Panc1 (cell line): Measurements from ENCODE around the gene TMED10. TPM values are rescaled to one million over a fixed set of nuclear protein-coding genes. Genes with fewer than 3 reads are reported as not detected.
A peak's percentile ranks its signal among the peaks of the same experiment; 100 is the strongest.

ENCODE experiments used
- ATAC-seq: fragments of 200-7000 bp; cut with Tn5 transposase; 2 replicates; pipeline ENCODE4 v1.9.1; 2020; ENCODE audit warnings: mild to moderate bottlenecking, moderate library complexity
- Bru-seq: library from RNA; stranded (reverse); fragments of 400-500 nt; gene quantifications from one replicate; lab custom pipeline; 2021; lab: Mats Ljungman, UMichigan
- BruChase-seq, 2 experiments: library from RNA; stranded (reverse); fragments of 400-500 nt; gene quantifications; one replicate each; lab custom pipeline; 2021; lab: Mats Ljungman, UMichigan
- BruUV-seq: library from RNA; stranded (reverse); fragments of 400-500 nt; replicated peaks from 2 replicates; lab custom pipeline; 2021; lab: Mats Ljungman, UMichigan
- CTCF ChIA-PET: fragments of 300-600 bp; sonication (Branson Sonifier 250); formaldehyde crosslinking; loops from one replicate; lab custom pipeline; 2022; ENCODE audit warnings: antibody characterized with exemption; lab: Charles Lee
- POLR2A ChIA-PET: fragments of 300-600 bp; sonication (Branson Sonifier 250); formaldehyde crosslinking; loops from one replicate; lab custom pipeline; 2022; ENCODE audit warnings: antibody characterized with exemption; lab: Charles Lee
- DNase-seq: peaks from one replicate; pipeline ENCODE4 v3.0.0-alpha.2; 2010; ENCODE audit warnings: low read depth, low spot score
- H3K27ac ChIP-seq: 2 replicates; pipeline ENCODE4 v1.5.1; 2011; ENCODE audit warnings: mild to moderate bottlenecking, low read length, inconsistent platforms
- H3K27me3 ChIP-seq: fragments of 200-500 bp; sonication (Bioruptor generic); 2 replicates; pipeline ENCODE4 v1.6.0; 2014; ENCODE audit warnings: low read length, inconsistent platforms; ENCODE audit not compliant: control insufficient read depth, insufficient read depth
- H3K36me3 ChIP-seq: fragments of 200-500 bp; sonication (Bioruptor generic); 2 replicates; pipeline ENCODE4 v1.5.1; 2014; ENCODE audit warnings: inconsistent platforms, mild to moderate bottlenecking, low read length, moderate library complexity; ENCODE audit not compliant: control insufficient read depth, insufficient read depth
- H3K4me1 ChIP-seq: 2 replicates; pipeline ENCODE4 v1.5.1; 2011; ENCODE audit warnings: inconsistent platforms, mild to moderate bottlenecking, low read length, moderate library complexity; ENCODE audit not compliant: control insufficient read depth, insufficient read depth
- H3K4me3 ChIP-seq, 2 experiments: 2 replicates each; pipeline ENCODE4 v1.5.1; 2011 to 2012; ENCODE audit warnings: low read depth in 2 of 2, low read length in 2 of 2, mild to moderate bottlenecking in 2 of 2, inconsistent platforms in 1 of 2, moderate library complexity in 1 of 2
- H3K9me3 ChIP-seq: fragments of 200-500 bp; sonication (Bioruptor generic); 2 replicates; pipeline ENCODE4 v1.5.1; 2014; ENCODE audit warnings: low read depth, mild to moderate bottlenecking, inconsistent platforms, low read length, moderate library complexity; ENCODE audit not compliant: control insufficient read depth, insufficient read depth
- POLR2AphosphoS5 ChIP-seq: IDR thresholded peaks from 2 replicates; pipeline ENCODE4 v1.6.1; 2012; ENCODE audit warnings: mild to moderate bottlenecking, low read depth, low read length, moderate library complexity
- REST ChIP-seq, 2 experiments: IDR thresholded peaks; 2 replicates each; pipeline ENCODE4 v1.6.1; 2011 to 2012; ENCODE audit warnings: low read depth in 2 of 2, control low read depth in 1 of 2, low read length in 1 of 2, mild to moderate bottlenecking in 1 of 2, moderate library complexity in 1 of 2; ENCODE audit not compliant: insufficient read depth in 1 of 2
- SIN3A ChIP-seq: IDR thresholded peaks from 2 replicates; pipeline ENCODE4 v1.6.1; 2012; ENCODE audit warnings: low read depth, mild to moderate bottlenecking, low read length, moderate library complexity, borderline replicate concordance; ENCODE audit not compliant: insufficient read depth
- TCF7L2 ChIP-seq: IDR thresholded peaks from 2 replicates; pipeline ENCODE4 v1.6.1; 2011; ENCODE audit warnings: mild to moderate bottlenecking, low read depth, low read length, inconsistent platforms
- in situ Hi-C: cut with HindIII; loops from 2 replicates; pipeline ENCODE4 v1.10.0; 2016; ENCODE audit warnings: low sequenced_read_pairs, low pct_unique_long_range_greater_than_20kb
- intact Hi-C: fragments of 100-400 bp; cut with micrococcal nuclease; formaldehyde crosslinking; loops from one replicate; pipeline ENCODE4 v1.10.0; 2022; ENCODE audit not compliant: unreplicated experiment
- long read RNA-seq: library from polyadenylated mRNA; unstranded; transcript quantifications from one replicate; pipeline ENCODE4 v2.0.0, GENCODE V29; 2021; ENCODE audit not compliant: unreplicated experiment
- polyA plus RNA-seq: library from polyadenylated mRNA; unstranded; fragments of >200 nt; gene quantifications from one replicate; pipeline ENCODE4 v1.2.1, GENCODE V29; 2012; ENCODE audit warnings: missing spikeins; ENCODE audit not compliant: insufficient read length
- total RNA-seq: library from RNA; stranded (reverse); gene quantifications from one replicate; pipeline ENCODE4 v1.2.1, GENCODE V29; 2021; ENCODE audit not compliant: unreplicated experiment
- TF ChIP-seq, protein P1 (sequence below): fragments of 450-650 bp; IDR thresholded peaks from 2 replicates; pipeline ENCODE4 v1.5.1; 2017; ENCODE audit warnings: mild to moderate bottlenecking

The TMED10 gene
- total RNA-seq (183 TPM), Bru-seq, nascent RNA (percentile 78 among the genes with signal in this experiment), BruChase-seq, experiment 1, labeled RNA remaining after a 2-hour chase (percentile 82 among the genes with signal in this experiment), BruChase-seq, experiment 2, labeled RNA remaining after a 6-hour chase (percentile 92 among the genes with signal in this experiment)
- 98.2 TPM for polyA plus RNA-seq
- long read RNA-seq, full-length matches to known transcripts, result 242 of 291 reads
- long read RNA-seq, partial matches to known transcripts, result 2 of 291 reads
- long read RNA-seq, other reads (novel, unspliced or antisense), result 47 of 291 reads

GRCh38 chr14:75176142-75176820 is at the start of gene TMED10:
TMED10 (minus strand) TSS chr14:75176612; CDS start chr14:75176579, 33 bp downstream.
- no peak for DNase-seq
- 0 out of 2 replicates have a peak, but pooled peaks cover 6% of the 10 kb centered on the region for H3K4me1 ChIP-seq
- H3K36me3 ChIP-seq, result no peaks in the 10 kb centered on the region; the same call in 1 of the 2 replicates
- TF ChIP-seq TCF7L2, result 0 out of 2 replicates have a peak, but pooled peaks have one; percentile 15
- no peak for TF ChIP-seq REST (IDR thresholded peaks at IDR 0.05; ENCODE audit: insufficient read depth in 1 of 2, low read depth in 2 of 2, low read length in 1 of 2)
- 0 out of 2 replicates have a peak, but pooled peaks have one; percentile 38 for TF ChIP-seq POLR2AphosphoS5
- TF ChIP-seq, protein P1, sequence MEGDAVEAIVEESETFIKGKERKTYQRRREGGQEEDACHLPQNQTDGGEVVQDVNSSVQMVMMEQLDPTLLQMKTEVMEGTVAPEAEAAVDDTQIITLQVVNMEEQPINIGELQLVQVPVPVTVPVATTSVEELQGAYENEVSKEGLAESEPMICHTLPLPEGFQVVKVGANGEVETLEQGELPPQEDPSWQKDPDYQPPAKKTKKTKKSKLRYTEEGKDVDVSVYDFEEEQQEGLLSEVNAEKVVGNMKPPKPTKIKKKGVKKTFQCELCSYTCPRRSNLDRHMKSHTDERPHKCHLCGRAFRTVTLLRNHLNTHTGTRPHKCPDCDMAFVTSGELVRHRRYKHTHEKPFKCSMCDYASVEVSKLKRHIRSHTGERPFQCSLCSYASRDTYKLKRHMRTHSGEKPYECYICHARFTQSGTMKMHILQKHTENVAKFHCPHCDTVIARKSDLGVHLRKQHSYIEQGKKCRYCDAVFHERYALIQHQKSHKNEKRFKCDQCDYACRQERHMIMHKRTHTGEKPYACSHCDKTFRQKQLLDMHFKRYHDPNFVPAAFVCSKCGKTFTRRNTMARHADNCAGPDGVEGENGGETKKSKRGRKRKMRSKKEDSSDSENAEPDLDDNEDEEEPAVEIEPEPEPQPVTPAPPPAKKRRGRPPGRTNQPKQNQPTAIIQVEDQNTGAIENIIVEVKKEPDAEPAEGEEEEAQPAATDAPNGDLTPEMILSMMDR, result no peak
- TF ChIP-seq SIN3A, result peak; percentile 33; the same call in 1 of the 2 replicates
- TSS peak; percentile 73 for BruUV-seq
- peak within 1 kb of the TSS; percentile 85 for H3K27ac ChIP-seq
- peak; percentile 93 for ATAC-seq
- no peaks in the 10 kb centered on the region for H3K27me3 ChIP-seq
- H3K4me3 ChIP-seq, result peak within 1 kb of the TSS; percentile 79 to 86
- H3K9me3 ChIP-seq, result no peaks in the 10 kb centered on the region
- in situ Hi-C loops, result no loop called here
- POLR2A ChIA-PET, result no interaction called here
- intact Hi-C loops, result no loop called here
- CTCF ChIA-PET, result no interaction called here

- H3K36me3 ChIP-seq, result no peaks in the 10 kb centered on the region
- H3K9me3 ChIP-seq, result no peaks in the 10 kb centered on the region
- TF ChIP-seq REST (IDR thresholded peaks at IDR 0.05; ENCODE audit: insufficient read depth in 1 of 2, low read depth in 2 of 2, low read length in 1 of 2) (no peak), TCF7L2 (no peak)
- TF ChIP-seq, protein P1, result no peak
- no peaks in the 10 kb centered on the region for H3K4me1 ChIP-seq
- in situ Hi-C loops, result no loop called here
- H3K27me3 ChIP-seq, result no peaks in the 10 kb centered on the region
- H3K4me3 ChIP-seq, result no peak overlapping the region
- ATAC-seq (no peak), DNase-seq (no peak)
- intact Hi-C loops, result no loop called here
- ChIA-PET POLR2A (interaction anchor here (0.6 to 0.7 kb wide), 3 partner anchors 21 to 409 kb away, joined by 3 to 4 read pairs (median 4); no protein-coding TSS in a partner anchor), CTCF (no interaction called here)
- no TSS peak for BruUV-seq
- H3K27ac ChIP-seq, result no peak overlapping the region
These were observed 48.1 kb upstream of the TMED10 start for GRCh38 chr14:75224561-75224960.
